ENCODE data around the gene RHOG. TPM values are rescaled to one million over a fixed set of nuclear protein-coding genes. Genes with fewer than 3 reads are reported as not detected.

RHOG gene
- total RNA-seq, 1 experiment from 2014 or later: 31.2 TPM

DNA sequence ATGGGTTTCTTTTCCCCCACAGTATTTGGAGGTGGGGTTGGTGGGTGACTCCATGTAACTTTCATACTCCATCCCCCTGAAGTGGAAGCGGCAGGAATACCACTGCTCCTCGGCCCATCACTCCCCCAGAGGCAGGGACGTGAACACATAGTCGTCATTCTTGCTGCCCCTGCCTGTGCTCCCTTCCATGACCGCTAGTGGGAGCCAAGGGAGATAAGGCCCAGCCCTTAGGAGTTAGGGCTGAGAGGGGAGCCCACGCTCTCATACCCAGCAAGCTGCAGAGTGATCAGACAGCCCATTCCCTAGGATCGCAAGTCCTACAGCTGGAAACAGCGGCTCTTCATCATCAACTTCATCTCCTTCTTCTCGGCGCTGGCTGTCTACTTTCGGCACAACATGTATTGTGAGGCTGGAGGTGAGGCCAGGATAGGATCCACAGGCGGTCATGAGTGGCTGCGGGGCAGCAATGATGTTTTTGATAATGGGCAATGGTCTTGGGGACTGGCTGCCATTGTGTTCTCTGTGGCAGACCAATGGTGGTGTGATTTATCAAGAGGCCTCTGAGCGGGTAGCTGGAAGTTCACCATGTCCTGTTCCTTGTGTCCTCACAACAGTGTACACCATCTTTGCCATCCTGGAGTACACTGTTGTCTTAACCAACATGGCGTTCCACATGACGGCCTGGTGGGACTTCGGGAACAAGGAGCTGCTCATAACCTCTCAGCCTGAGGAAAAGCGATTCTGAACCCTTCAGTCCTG is 15.9 kb downstream of the RHOG start:
- CTCF ChIA-PET: interaction anchor here (1.4 kb wide), 1 partner anchor 16 kb away, joined by 3 read pairs; no protein-coding TSS in a partner anchor
- H3K27me3 Mint-ChIP-seq (ENCODE audit: unreplicated experiment): no peaks in the 10 kb centered on the region
- TF ChIP-seq, protein P1, sequence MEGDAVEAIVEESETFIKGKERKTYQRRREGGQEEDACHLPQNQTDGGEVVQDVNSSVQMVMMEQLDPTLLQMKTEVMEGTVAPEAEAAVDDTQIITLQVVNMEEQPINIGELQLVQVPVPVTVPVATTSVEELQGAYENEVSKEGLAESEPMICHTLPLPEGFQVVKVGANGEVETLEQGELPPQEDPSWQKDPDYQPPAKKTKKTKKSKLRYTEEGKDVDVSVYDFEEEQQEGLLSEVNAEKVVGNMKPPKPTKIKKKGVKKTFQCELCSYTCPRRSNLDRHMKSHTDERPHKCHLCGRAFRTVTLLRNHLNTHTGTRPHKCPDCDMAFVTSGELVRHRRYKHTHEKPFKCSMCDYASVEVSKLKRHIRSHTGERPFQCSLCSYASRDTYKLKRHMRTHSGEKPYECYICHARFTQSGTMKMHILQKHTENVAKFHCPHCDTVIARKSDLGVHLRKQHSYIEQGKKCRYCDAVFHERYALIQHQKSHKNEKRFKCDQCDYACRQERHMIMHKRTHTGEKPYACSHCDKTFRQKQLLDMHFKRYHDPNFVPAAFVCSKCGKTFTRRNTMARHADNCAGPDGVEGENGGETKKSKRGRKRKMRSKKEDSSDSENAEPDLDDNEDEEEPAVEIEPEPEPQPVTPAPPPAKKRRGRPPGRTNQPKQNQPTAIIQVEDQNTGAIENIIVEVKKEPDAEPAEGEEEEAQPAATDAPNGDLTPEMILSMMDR (IDR thresholded peaks at IDR 0.05; ENCODE audit: unreplicated experiment): peak; percentile 44
- no TSS peak for BruUV-seq (replicated peaks)
- H3K9me3 Mint-ChIP-seq (ENCODE audit: low read depth, unreplicated experiment): no peaks in the 10 kb centered on the region
- H3K4me1 Mint-ChIP-seq (ENCODE audit: low read depth, unreplicated experiment): no peaks in the 10 kb centered on the region
- H3K4me3 Mint-ChIP-seq (ENCODE audit: low read depth, unreplicated experiment): no peak overlapping the region
- intact Hi-C loops (cut with micrococcal nuclease; ENCODE audit: unreplicated experiment): no loop called here
- no peak overlapping the region for H3K27ac Mint-ChIP-seq (ENCODE audit: unreplicated experiment)
- peaks cover 18% of the 10 kb centered on the region for H3K36me3 Mint-ChIP-seq (ENCODE audit: insufficient read depth, unreplicated experiment)
- DNase-seq: peak; percentile 52

DNA sequence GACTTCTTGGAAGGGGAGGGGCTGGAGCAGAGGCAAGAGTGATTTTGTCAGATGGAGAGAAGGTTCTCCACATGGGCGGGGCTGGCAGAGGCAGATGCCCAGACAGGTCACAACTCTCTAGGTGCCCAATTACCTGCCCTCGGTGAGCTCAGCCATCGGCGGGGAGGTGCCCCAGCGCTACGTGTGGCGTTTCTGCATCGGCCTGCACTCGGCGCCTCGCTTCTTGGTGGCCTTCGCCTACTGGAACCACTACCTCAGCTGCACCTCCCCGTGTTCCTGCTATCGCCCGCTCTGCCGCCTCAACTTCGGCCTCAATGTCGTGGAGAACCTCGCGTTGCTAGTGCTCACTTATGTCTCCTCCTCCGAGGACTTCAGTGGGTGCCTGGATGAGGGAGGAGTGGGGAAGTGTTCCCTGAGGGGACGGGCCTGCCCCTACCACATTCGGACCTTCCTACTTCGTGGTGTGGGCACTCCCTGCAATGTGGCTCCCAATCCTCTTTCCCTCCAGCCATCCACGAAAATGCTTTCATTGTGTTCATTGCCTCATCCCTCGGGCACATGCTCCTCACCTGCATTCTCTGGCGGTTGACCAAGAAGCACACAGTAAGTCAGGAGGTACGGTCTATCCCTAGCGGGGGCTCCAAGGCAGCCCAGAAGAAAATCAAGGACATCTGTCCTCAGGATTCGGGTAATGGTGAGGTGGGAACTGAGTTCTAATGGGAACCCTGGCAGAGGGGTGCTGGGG is 16.8 kb downstream of the RHOG start:
- no TSS peak for BruUV-seq (replicated peaks)
- TF ChIP-seq, protein P1 (IDR thresholded peaks at IDR 0.05; ENCODE audit: unreplicated experiment): no peak
- DNase-seq: no peak
- Mint-ChIP-seq H3K27ac (ENCODE audit: unreplicated experiment) (no peak overlapping the region), H3K9me3 (ENCODE audit: low read depth, unreplicated experiment) (no peaks in the 10 kb centered on the region), H3K4me1 (ENCODE audit: low read depth, unreplicated experiment) (no peaks in the 10 kb centered on the region), H3K36me3 (ENCODE audit: insufficient read depth, unreplicated experiment) (peaks cover 18% of the 10 kb centered on the region), H3K27me3 (ENCODE audit: unreplicated experiment) (no peaks in the 10 kb centered on the region), H3K4me3 (ENCODE audit: low read depth, unreplicated experiment) (no peak overlapping the region)
- intact Hi-C loops (cut with micrococcal nuclease; ENCODE audit: unreplicated experiment): no loop called here
- CTCF ChIA-PET: interaction anchor here (0.5 kb wide), 1 partner anchor 17 kb away, joined by 3 read pairs; the partner anchor contains the start of gene RHOG

DNA sequence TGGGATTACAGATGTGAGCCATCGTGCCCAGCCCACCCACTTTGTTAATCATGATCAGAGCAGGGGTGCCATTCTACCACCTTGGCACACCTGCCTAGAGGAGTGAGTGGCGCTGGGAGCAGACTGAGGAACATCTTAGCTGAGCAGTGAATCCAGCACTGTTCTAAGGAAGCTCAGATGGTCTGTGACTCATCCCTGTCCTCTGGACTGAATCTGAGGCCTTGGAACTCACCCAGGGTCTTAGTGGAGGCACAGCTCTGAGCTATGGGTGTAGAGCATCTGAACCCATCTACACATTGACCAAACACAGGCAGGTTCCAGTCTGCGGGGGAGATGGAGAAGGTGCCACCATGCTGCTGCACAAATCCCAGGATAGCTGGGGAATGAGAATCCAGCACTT is 17.5 kb downstream of the RHOG start:
- Mint-ChIP-seq H3K36me3 (ENCODE audit: insufficient read depth, unreplicated experiment) (peaks cover 18% of the 10 kb centered on the region), H3K4me1 (ENCODE audit: low read depth, unreplicated experiment) (no peaks in the 10 kb centered on the region), H3K27ac (ENCODE audit: unreplicated experiment) (no peak overlapping the region), H3K9me3 (ENCODE audit: low read depth, unreplicated experiment) (no peaks in the 10 kb centered on the region), H3K27me3 (ENCODE audit: unreplicated experiment) (no peaks in the 10 kb centered on the region), H3K4me3 (ENCODE audit: low read depth, unreplicated experiment) (no peak overlapping the region)
- TF ChIP-seq, protein P1 (IDR thresholded peaks at IDR 0.05; ENCODE audit: unreplicated experiment): no peak
- BruUV-seq (replicated peaks): no TSS peak
- DNase-seq: no peak
- intact Hi-C loops (cut with micrococcal nuclease; ENCODE audit: unreplicated experiment): no loop called here
- CTCF ChIA-PET: interaction anchor here (0.5 kb wide), 1 partner anchor 17 kb away, joined by 3 read pairs; the partner anchor contains the start of gene RHOG

DNA sequence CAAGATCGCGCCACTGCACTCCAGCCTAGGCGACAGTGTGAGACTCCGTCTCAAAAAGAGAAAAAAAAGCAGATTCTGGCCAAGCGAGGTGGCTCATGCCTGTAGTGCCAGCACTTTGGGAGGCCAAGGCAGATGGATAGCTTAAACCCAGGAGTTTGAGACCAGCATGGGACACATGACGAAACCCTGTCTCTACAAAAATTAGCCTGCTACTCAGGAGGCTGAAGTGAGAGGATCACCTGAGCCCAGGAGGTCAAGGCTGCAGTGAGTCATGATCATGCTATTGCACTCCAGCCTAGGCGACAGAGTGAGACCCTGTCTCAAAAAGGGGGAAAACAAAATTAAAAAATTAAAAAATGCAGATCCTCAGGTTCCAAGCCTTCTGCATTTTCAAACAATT is 18.4 kb downstream of the RHOG start:
- Mint-ChIP-seq H3K4me1 (ENCODE audit: low read depth, unreplicated experiment) (peaks cover 2% of the 10 kb centered on the region), H3K9me3 (ENCODE audit: low read depth, unreplicated experiment) (no peaks in the 10 kb centered on the region), H3K36me3 (ENCODE audit: insufficient read depth, unreplicated experiment) (peaks cover 9% of the 10 kb centered on the region), H3K27ac (ENCODE audit: unreplicated experiment) (no peak overlapping the region), H3K27me3 (ENCODE audit: unreplicated experiment) (no peaks in the 10 kb centered on the region), H3K4me3 (ENCODE audit: low read depth, unreplicated experiment) (no peak overlapping the region)
- TF ChIP-seq, protein P1 (IDR thresholded peaks at IDR 0.05; ENCODE audit: unreplicated experiment): no peak
- no TSS peak for BruUV-seq (replicated peaks)
- CTCF ChIA-PET: no interaction called here
- intact Hi-C loops (cut with micrococcal nuclease; ENCODE audit: unreplicated experiment): no loop called here
- DNase-seq: no peak
